Neural cell (in vitro differentiated cells): ENCODE data around the gene PALD1. TPM values are rescaled to one million over a fixed set of nuclear protein-coding genes. Genes with fewer than 3 reads are reported as not detected.

Source experiments
- H2AFZ ChIP-seq: fragments of 200-600, 300-800 bp; sonication (generic), shearing (Covaris generic); 2 replicates; pipeline ENCODE4 v1.6.0; 2014; ENCODE audit warnings: low read depth, mild to moderate bottlenecking, antibody characterized with exemption, low read length, moderate library complexity
- H3F3A ChIP-seq: fragments of 200-600 bp; shearing (Covaris generic); 2 replicates; pipeline ENCODE4 v1.6.1; 2016; ENCODE audit warnings: mild to moderate bottlenecking, moderate library complexity, mixed read lengths, antibody characterized with exemption, low read length; ENCODE audit not compliant: insufficient read depth, poor library complexity, severe bottlenecking
- H3K27ac ChIP-seq: fragments of 200-600, 300-800 bp; sonication (generic), shearing (Covaris generic); 2 replicates; pipeline ENCODE4 v1.5.1; 2014; ENCODE audit warnings: mild to moderate bottlenecking, low read length, moderate library complexity
- H3K27me3 ChIP-seq: fragments of 300-800, 200-600 bp; sonication (generic), shearing (Covaris generic); 2 replicates; pipeline ENCODE4 v1.6.0; 2014; ENCODE audit warnings: mild to moderate bottlenecking, low read depth, low read length, moderate library complexity; ENCODE audit not compliant: insufficient read depth
- H3K36me3 ChIP-seq: fragments of 300-800, 200-600 bp; sonication (generic), shearing (Covaris generic); 2 replicates; pipeline ENCODE4 v1.5.1; 2014; ENCODE audit warnings: mild to moderate bottlenecking, antibody characterized with exemption, low read length, moderate library complexity; ENCODE audit not compliant: insufficient read depth
- H3K4me2 ChIP-seq: fragments of 300-800, 200-600 bp; sonication (generic), shearing (Covaris generic); 2 replicates; pipeline ENCODE4 v1.6.0; 2014; ENCODE audit warnings: mild to moderate bottlenecking, low read length
- H3K4me3 ChIP-seq: fragments of 300-800, 200-600 bp; sonication (generic), shearing (Covaris generic); 2 replicates; pipeline ENCODE4 v1.5.1; 2014; ENCODE audit warnings: mild to moderate bottlenecking, low read length, moderate library complexity
- H3K79me2 ChIP-seq: fragments of 200-600 bp; shearing (Covaris generic); replicated peaks from 2 replicates; pipeline ENCODE4 v1.6.0; 2014; ENCODE audit warnings: mild to moderate bottlenecking, low read length, moderate library complexity; ENCODE audit not compliant: insufficient read depth
- H3K9ac ChIP-seq: fragments of 300-800, 200-600 bp; sonication (generic), shearing (Covaris generic); 2 replicates; pipeline ENCODE4 v1.6.1; 2016; ENCODE audit warnings: mild to moderate bottlenecking, low read length, mixed read lengths
- H3K9me2 ChIP-seq: fragments of 200-600 bp; shearing (Covaris generic); 2 replicates; pipeline ENCODE4 v1.6.1; 2016; ENCODE audit warnings: mild to moderate bottlenecking, low read length, mixed read lengths; ENCODE audit not compliant: insufficient read depth
- H3K9me3 ChIP-seq: fragments of 200-600, 300-800 bp; sonication (generic), shearing (Covaris generic); 2 replicates; pipeline ENCODE4 v1.6.1; 2016; ENCODE audit warnings: mild to moderate bottlenecking, mixed run types, low read length, moderate library complexity, mixed read lengths
- H4K20me1 ChIP-seq: fragments of 200-600 bp; shearing (Covaris generic); 2 replicates; pipeline ENCODE4 v1.6.1; 2016; ENCODE audit warnings: mild to moderate bottlenecking, mixed run types; ENCODE audit not compliant: insufficient read depth
- CTCF ChIP-seq: fragments of 450-650 bp; IDR thresholded peaks from 2 replicates; pipeline ENCODE4 v1.5.1; 2014; ENCODE audit warnings: antibody characterized with exemption, mild to moderate bottlenecking, moderate library complexity; ENCODE audit not compliant: poor library complexity, severe bottlenecking
- EP300 ChIP-seq: fragments of 450-650 bp; conservative IDR thresholded peaks from 2 replicates; pipeline ENCODE4 v1.6.1; 2014; ENCODE audit warnings: antibody characterized with exemption, mild to moderate bottlenecking, moderate library complexity; ENCODE audit not compliant: poor library complexity, severe bottlenecking
- EZH2 ChIP-seq: fragments of 200-600, 300-800 bp; shearing (Covaris generic), sonication (generic); IDR thresholded peaks from 2 replicates; pipeline ENCODE4 v1.6.1; 2014; ENCODE audit warnings: antibody characterized with exemption, low read length, borderline replicate concordance, mild to moderate bottlenecking; ENCODE audit not compliant: insufficient read depth, poor library complexity, severe bottlenecking
- MXI1 ChIP-seq: fragments of 450-650 bp; conservative IDR thresholded peaks from 2 replicates; pipeline ENCODE4 v1.6.1; 2014; ENCODE audit warnings: antibody characterized with exemption, mild to moderate bottlenecking; ENCODE audit not compliant: poor library complexity, severe bottlenecking
- POLR2AphosphoS5 ChIP-seq: IDR thresholded peaks from 2 replicates; pipeline ENCODE4 v1.6.1; 2012
- RAD21 ChIP-seq: fragments of 450-650 bp; conservative IDR thresholded peaks from 2 replicates; pipeline ENCODE4 v1.6.1; 2014; ENCODE audit warnings: antibody characterized with exemption, mild to moderate bottlenecking, moderate library complexity
- REST ChIP-seq: IDR thresholded peaks from 2 replicates; pipeline ENCODE4 v1.6.1; 2012; ENCODE audit warnings: borderline replicate concordance
- SMC3 ChIP-seq: fragments of 450-650 bp; conservative IDR thresholded peaks from 2 replicates; pipeline ENCODE4 v1.6.1; 2014; ENCODE audit warnings: antibody characterized with exemption, mild to moderate bottlenecking, moderate library complexity; ENCODE audit not compliant: poor library complexity
- TAF1 ChIP-seq: IDR thresholded peaks from 2 replicates; pipeline ENCODE4 v1.6.1; 2012; ENCODE audit warnings: low read depth
- polyA plus RNA-seq: library from polyadenylated mRNA; depleted of rRNA; stranded (reverse); fragments of >200 nt; gene quantifications from 2 replicates; pipeline ENCODE4 v1.2.3, GENCODE V29; 2014

PALD1 gene
- polyA plus RNA-seq, 1 donor from 2014 or later: 1.1 TPM

GRCh38 chr10:70567603-70568002 lies 89.0 kb downstream of the PALD1 start:
- no peaks in the 10 kb centered on the region for H4K20me1 ChIP-seq
- no peak overlapping the region for H3K4me3 ChIP-seq
- H3K9ac ChIP-seq: no peak overlapping the region
- no peaks in the 10 kb centered on the region for H3K27me3 ChIP-seq
- H3K9me2 ChIP-seq: no peaks in the 10 kb centered on the region
- no peaks in the 10 kb centered on the region for H3K36me3 ChIP-seq
- no peak for TF ChIP-seq SMC3
- no peak for TF ChIP-seq POLR2AphosphoS5
- no peak for TF ChIP-seq REST
- TF ChIP-seq CTCF: no peak
- no peak for TF ChIP-seq EZH2
- no peak for TF ChIP-seq TAF1
- no peak for TF ChIP-seq MXI1
- no peak for TF ChIP-seq EP300
- TF ChIP-seq RAD21: no peak
- H2AFZ ChIP-seq: no peak overlapping the region
- H3K79me2 ChIP-seq: no peaks in the 10 kb centered on the region
- H3F3A ChIP-seq: no peaks in the 10 kb centered on the region
- H3K9me3 ChIP-seq: no peaks in the 10 kb centered on the region
- H3K27ac ChIP-seq: no peak overlapping the region
- no peak overlapping the region for H3K4me2 ChIP-seq

- Histone ChIP-seq H3K9ac (no peak overlapping the region), H3K27me3 (no peaks in the 10 kb centered on the region), H3K9me3 (no peaks in the 10 kb centered on the region), H3K4me3 (no peak overlapping the region), H4K20me1 (no peaks in the 10 kb centered on the region), H3F3A (no peaks in the 10 kb centered on the region), H3K4me2 (no peak overlapping the region), H3K27ac (no peak overlapping the region), H2AFZ (no peak overlapping the region), H3K9me2 (no peaks in the 10 kb centered on the region), H3K36me3 (no peaks in the 10 kb centered on the region), H3K79me2 (no peaks in the 10 kb centered on the region)
- TF ChIP-seq RAD21 (no peak), POLR2AphosphoS5 (no peak), REST (no peak), MXI1 (no peak), SMC3 (no peak), CTCF (no peak), EZH2 (no peak), TAF1 (no peak), EP300 (no peak)
Measured at GRCh38 chr10:70568113-70568512, 89.5 kb downstream of the PALD1 start.
